HG03196 (cell line): ENCODE measurements around the gene ABCA5.
"Not testable (repeated sequence)": the region's sequence is repeated elsewhere in the genome, so short reads cannot be mapped to it uniquely, and the experiment has no call there.

Source experiments
- ATAC-seq: cut with Tn5 transposase; IDR thresholded peaks from one replicate; pipeline ENCODE4 v1.9.1; 2021; ENCODE audit not compliant: unreplicated experiment

The ABCA5 gene

DNA sequence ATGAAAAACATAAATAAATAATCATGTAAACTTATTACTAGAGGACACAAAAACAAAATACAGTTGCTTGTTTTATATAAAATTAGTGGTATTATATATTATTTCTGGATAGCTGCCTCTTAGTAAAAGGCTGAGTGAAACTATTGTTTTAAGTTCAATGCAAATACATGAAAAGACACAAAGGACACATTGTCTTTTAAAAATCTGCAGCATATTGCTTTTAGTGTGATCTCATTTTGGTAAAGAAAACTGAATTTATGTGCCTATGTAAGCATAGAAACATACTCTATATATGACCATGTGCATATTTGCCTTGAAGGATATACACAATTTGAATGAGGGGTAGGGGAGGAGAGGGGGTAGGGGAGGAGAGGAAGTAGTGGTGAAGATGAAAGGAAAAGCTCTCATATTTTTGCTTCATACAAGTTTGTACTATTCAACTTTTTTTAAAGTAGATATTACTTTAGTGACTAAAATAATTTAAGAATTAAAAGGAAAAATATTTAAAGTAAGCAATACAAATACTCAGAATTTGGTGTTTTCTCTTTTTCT is 104.2 kb downstream of the ABCA5 start:
- ATAC-seq: no peak

DNA sequence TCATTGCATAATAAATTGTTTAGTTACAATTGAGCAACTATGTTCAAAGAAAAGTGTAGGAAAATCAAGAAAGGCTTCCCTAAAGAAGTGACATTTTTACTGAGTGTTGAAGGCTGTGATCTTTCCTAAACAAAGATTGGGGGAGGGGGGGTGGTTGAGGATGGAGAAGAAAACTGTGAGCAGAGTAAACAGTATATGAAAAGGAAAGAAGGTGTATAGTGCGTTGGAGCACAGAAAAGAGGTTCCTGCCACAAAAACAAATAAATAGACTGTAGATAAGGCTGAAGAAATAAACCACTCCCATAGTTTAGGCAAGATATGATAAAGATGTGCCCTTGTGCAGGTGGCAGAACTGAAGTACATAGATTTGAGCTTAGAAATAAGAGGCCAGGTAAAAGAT is 106.8 kb downstream of the ABCA5 start:
- ATAC-seq: no peak

- no peak for ATAC-seq
Measured at GRCh38 chr17:69218986-69219385, 107.9 kb downstream of the ABCA5 start.

DNA sequence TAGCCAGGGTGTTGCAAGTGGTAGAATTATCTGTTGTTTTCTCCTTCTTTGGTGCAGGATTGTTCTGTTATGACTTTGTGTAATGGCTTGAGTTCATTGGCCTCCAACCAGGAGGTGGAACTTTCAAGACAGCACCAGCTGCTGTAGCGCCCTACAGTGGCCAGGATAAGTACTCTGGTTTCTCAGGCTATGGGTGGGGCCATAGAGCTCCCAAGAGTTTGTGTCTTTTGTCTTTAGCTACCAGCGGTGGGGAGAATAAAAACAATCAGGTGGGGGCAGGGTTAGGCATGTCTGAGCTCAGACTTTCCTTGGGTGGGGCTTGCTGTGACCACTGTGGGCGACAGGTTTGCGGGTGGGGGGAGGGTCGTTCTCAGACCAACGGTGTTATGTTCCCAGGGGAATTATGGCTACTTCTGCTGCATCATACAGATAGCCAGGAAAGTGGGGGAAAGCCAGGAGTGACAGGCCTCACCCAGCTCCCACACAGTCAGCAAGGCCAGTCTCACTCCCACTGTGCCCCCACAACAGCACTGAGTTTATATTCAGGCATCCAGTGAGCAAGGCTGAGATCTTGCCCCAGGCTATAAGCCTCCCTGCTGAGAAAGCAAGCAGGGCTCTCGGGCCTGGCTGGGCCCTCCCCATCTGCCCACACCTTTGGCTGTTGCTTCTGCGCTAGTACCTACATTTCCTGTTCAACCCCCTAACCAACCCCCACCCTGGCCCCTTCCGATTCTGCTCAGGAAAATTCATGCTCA is 113.7 kb downstream of the ABCA5 start:
- ATAC-seq: no peak

DNA sequence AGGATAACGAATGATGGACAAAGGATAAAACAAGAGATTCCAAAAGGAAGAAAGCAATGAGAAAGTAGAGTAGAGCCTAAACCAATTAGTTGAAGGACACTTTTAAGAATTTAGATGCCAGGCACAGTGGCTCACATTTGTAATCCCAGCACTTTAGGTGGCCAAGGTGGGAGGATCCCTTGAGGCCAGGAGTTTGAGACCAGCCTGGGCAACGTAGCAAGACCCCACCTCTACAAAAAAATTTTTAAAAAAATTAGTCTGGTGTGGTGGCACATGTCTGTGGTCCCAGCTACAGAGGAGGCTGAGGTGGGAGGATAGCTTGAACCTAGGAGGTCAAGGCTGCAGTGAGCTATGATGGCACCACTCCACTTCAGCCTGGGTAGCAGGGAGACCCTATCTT is 118.3 kb downstream of the ABCA5 start:
- ATAC-seq: no peak

- ATAC-seq: no peak
Measured at GRCh38 chr17:69207151-69207550, 119.8 kb downstream of the ABCA5 start.

GRCh38 chr17:69198238-69198637 is 128.7 kb downstream of the ABCA5 start:
- no peak for ATAC-seq

- ATAC-seq: not testable (repeated sequence)
Measured at GRCh38 chr17:69196105-69196653, 130.8 kb downstream of the ABCA5 start.
